NCI-H187 treated with DMSO at 0.1 percent for 48 hours (cell line): Measurements from ENCODE around the gene RBM18.

Experiments used
- DNase-seq: peaks from one replicate; lab custom pipeline; 2025; lab: John Stamatoyannopoulos, UW

The RBM18 gene

GRCh38 chr9:122264360-122265148 lies at the start of gene RBM18, which contains the start of gene MRRF:
Gene RBM18, minus strand, starts transcription at chr9:122264840. Its CDS starts 3,348 bp downstream, at chr9:122261492.
Gene MRRF, plus strand, starts transcription at chr9:122264882. Its CDS starts 6,010 bp downstream, at chr9:122270892.
- DNase-seq: no peak

DNA sequence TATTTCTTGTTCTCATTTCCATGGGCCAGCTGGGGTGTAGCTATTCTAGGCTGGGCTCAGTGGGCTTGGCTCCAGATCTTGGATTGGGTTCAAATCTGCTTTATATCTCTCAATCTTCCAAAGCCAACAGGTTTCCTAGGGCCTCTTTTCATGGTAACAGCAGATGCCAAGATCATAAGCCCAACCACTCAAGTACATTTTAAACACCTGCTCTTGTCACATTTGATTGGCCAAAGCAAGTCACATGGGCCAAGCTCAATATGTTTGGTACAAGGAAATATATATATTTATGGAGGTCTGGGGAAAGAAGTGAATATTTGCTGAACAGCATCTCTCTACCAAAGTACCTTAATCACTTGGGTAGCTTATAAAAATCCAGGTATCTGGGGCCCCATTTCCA lies 49.5 kb upstream of the RBM18 start:
- no peak for DNase-seq

DNA sequence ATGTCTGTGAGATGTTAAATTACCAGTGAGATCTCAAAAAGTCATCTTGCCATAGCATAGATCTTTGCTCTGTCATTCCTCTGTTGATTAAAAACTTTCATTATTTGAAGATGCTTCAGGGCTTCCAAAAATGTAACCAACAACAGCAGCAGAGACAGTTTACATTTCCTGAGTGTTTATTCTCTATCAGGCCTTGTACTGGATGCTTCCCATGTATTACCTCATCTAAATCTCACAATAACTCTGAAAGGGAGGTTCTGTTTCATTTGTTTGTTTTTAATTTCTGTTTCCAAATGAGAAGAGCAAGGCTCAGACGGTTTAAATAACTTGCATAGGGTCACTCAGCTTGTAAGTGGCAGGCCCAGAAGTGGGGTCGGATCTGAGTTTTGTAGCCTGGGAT lies 45.2 kb upstream of the RBM18 start:
- no peak for DNase-seq

- DNase-seq: no peak
These were observed 43.3 kb upstream of the RBM18 start for GRCh38 chr9:122307925-122308324.

DNA sequence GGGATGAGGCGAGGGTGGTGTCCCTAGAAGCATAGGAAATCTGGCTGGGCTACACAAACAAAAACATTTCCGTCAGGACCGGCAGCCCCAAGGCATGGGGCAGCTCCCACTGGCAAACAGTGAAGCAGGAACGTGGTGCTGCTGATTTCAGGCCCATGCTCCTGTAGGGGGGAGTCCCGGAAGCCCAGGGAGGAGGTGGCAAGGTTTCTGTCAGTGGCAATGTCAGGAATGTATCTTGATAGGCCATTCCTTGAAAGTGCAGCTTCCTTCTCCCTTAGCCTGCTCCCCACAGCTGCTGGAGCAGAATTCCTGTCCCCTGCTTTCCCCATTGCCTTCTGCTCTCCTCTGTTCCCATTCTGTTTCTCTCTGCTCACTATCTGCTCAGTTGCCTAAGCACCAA lies 42.4 kb upstream of the RBM18 start:
- DNase-seq: no peak

DNA sequence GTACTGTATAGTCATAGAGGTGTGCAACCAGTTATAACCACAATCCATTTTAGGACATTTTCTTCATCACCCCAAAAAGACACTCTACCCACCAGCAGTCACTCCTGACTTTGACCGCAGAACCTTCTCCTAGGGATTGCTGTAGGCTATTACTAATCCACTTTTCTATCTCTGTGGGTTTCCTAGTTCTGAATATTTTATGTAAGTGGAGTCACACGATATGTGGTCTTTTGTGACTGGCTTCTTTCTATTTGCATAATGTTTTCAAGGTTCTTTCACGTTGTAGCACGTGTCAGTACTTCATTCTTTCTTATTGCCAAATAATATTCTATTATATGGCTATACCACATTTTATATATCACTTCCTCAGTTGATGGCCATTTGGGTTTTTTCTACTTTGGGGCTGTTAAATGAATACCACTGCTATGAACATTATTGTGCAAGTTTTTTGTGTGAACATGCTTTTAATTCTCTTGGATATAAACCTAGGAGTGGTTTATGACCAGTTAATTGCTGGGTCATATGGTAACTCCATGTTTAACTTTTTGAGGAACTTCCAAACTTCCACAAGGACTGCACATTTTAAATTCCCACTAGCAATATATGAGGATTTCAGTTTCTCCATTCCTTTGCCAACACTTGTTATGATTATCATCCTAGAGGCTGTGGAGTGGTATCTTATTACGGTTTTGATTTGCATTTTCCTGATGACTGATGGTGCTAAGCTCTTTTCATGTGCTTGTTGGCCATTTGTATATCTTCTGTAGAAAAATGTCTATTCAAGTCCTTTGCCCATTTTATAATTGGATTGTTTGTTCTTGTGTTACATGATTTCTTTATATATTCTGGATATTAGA lies 37.8 kb upstream of the RBM18 start:
- DNase-seq: no peak

GRCh38 chr9:122297512-122297911 lies 32.9 kb upstream of the RBM18 start:
- no peak for DNase-seq

DNA sequence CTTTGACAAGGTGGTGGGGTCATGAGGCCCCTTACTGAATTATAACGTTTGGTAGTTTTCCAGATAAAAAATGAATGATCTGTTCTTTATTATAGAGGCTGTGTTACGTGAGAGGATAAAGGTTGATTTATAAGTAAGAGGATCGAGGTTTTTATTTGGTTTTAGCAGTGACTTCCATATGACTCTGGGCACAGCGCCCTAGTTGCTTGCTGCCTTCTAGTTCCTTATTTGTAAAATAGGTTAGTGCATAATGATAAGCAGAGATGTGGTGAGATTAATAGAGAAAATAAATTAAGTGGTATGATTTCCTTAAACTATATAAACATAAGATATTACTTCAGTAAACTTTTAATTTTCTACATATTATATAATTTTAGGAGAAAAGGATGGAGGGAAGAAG lies 29.9 kb upstream of the RBM18 start:
- DNase-seq: no peak

- no peak for DNase-seq
These were observed 26.8 kb upstream of the RBM18 start for GRCh38 chr9:122291458-122291857.

GRCh38 chr9:122287214-122287720 lies 22.6 kb upstream of the RBM18 start:
- no peak for DNase-seq

- DNase-seq: no peak
These were observed 22.1 kb upstream of the RBM18 start for GRCh38 chr9:122286764-122287163.

DNA sequence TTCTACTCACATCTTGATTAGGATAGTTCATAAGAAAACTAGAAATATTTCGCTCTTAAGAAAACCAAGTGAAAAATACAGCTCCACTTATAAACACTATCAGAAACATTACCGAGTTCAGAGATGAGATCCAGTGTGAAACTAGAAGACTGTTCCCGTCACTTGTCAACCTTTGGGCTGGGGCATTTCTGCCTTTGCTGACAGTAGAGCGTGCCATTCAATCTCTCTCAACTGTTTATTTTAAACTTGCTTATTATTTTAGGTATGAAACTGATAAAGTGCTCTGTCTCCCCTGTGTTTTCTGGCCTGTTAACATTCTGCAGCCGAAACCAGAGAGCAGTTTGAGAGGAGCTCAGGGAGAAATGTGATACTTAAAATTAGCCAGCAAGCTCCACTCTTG lies 16.7 kb upstream of the RBM18 start:
- no peak for DNase-seq

DNA sequence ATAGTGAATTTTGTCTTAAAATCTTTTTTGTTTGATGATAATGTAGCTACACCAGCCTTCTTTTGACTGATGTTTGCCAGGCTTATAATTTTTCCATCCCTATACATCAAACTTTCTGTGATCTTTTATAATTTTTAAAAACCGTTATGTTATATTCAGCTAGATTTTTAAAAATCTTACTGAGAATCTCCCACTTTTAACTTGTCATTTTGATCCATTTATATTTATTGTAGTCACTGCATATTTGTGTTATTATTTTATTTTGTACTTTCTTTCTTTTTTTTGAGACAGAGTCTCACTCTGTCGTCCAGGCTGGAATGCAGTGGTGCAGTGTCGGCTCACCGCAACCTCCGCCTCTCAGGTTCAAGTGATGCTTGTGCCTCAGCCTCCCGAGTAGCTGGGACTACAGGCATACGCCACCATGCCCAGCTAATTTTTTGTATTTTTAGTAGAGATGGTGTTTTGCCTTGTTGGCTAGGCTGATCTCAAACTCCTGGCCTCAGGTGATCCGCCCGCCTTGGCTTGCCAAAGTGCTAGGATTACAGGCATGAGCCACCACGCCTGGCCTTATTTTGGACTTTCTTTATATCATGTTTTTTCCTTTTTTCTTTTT lies 12.8 kb upstream of the RBM18 start:
- no peak for DNase-seq

DNA sequence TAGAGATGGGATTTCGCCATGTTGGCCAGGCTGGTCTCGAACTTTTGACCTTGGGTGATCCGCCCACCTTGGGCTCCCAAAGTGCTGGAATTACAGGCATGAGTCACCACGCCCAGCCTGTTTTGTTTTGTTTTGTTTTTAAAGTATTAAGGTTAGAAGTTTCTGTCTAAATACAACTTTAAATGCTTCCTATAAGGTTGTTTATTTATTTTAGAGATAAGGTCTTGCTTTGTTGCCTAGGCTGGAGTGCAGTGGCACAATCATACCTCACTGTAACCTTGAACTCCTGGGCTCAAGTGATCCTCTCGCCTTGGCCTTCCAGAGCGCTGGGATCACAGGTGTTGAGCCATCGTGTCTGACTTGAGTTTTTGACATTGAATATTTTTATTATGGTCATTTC lies 11.5 kb upstream of the RBM18 start:
- no peak for DNase-seq

- DNase-seq: no peak
These were observed 9.4 kb upstream of the RBM18 start for GRCh38 chr9:122274055-122274454.

DNA sequence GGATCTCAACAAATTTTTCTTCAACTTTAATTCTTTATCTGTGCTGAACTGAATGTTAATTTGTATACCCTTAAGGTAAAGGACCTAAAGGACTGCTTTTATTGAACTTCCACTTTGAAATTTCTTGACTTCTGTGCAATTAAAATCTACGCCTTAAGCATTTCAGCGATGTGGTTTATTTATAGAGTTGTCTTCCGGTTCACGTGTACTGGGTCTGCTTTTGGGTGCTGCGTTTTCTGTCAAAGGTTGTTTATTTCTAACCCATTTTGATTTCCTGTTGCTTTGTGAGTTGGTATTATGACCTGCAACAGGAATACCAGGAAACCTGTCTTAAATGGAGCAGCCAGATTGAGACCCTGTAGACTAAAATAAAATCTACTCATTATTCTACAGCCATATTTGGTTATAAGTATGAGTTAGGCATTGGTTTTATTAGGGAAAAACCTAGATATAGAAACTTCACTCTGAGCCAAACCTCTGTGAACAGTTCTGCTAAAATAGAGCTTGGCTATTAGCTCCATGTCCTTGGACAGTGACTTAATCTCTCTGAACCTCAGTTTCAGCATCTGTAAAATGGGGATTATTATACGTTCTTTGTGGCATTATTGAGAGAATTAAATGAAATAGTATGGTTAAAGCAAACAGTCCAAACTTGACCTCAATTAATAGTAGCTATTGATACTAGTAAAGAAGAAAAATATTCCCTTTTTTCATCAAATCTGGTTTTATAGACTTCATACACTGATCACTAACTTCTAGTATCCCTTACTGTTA lies 3.6 kb upstream of the RBM18 start:
- no peak for DNase-seq

GRCh38 chr9:122265149-122265915 lies 692 bp upstream of the RBM18 start:
- DNase-seq: no peak

DNA sequence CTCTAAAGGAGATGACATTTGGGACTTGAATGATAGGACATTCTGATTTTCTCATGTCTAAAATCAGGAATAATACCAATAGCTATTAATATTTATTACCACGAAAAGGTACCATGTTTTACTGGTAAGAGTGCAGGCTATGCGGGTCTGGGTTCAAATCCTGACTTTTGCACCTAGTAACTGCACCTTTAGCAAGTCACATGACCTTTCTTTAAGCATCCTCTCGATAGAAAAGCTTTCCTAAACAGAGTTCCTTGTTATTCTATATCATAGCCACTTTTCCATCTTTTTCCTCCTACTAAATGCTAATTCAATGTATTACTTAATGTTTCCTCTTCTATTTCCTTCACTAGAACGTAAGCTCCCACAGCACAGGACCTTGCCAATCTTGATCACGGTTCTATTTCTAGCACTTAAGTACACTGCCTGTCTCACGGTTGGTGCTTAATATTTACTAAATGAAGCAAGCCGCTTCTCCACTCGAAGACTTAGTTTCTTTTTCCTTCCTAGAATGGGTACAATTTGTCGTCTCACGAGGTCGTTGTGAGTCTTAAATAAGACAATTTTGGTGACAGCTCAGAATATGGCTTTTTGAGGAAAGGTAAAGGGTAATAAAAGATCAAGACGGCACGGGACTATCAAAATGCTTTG lies 816 bp downstream of the RBM18 start:
- no peak for DNase-seq

- DNase-seq: no peak
These were observed 2.6 kb downstream of the RBM18 start for GRCh38 chr9:122262073-122262472.

GRCh38 chr9:122261469-122261881 lies 3.2 kb downstream of the RBM18 start:
- peak; percentile 71 for DNase-seq
